ENCODE measurements around the gene PLCD4.

- TF ChIP-seq POLR2AphosphoS5 (IDR thresholded peaks at IDR 0.05) (no peak), CTCF (IDR thresholded peaks at IDR 0.05; ENCODE audit: poor library complexity, severe bottlenecking) (no peak), SMC3 (conservative IDR thresholded peaks at IDR 0.05; ENCODE audit: poor library complexity) (no peak), EP300 (conservative IDR thresholded peaks at IDR 0.05; ENCODE audit: poor library complexity, severe bottlenecking) (no peak), RAD21 (conservative IDR thresholded peaks at IDR 0.05) (no peak), EZH2 (IDR thresholded peaks at IDR 0.05; ENCODE audit: borderline replicate concordance, insufficient read depth, low read length, poor library complexity, severe bottlenecking) (no peak), MXI1 (conservative IDR thresholded peaks at IDR 0.05; ENCODE audit: poor library complexity, severe bottlenecking) (no peak)
- TF ChIP-seq, protein P1, sequence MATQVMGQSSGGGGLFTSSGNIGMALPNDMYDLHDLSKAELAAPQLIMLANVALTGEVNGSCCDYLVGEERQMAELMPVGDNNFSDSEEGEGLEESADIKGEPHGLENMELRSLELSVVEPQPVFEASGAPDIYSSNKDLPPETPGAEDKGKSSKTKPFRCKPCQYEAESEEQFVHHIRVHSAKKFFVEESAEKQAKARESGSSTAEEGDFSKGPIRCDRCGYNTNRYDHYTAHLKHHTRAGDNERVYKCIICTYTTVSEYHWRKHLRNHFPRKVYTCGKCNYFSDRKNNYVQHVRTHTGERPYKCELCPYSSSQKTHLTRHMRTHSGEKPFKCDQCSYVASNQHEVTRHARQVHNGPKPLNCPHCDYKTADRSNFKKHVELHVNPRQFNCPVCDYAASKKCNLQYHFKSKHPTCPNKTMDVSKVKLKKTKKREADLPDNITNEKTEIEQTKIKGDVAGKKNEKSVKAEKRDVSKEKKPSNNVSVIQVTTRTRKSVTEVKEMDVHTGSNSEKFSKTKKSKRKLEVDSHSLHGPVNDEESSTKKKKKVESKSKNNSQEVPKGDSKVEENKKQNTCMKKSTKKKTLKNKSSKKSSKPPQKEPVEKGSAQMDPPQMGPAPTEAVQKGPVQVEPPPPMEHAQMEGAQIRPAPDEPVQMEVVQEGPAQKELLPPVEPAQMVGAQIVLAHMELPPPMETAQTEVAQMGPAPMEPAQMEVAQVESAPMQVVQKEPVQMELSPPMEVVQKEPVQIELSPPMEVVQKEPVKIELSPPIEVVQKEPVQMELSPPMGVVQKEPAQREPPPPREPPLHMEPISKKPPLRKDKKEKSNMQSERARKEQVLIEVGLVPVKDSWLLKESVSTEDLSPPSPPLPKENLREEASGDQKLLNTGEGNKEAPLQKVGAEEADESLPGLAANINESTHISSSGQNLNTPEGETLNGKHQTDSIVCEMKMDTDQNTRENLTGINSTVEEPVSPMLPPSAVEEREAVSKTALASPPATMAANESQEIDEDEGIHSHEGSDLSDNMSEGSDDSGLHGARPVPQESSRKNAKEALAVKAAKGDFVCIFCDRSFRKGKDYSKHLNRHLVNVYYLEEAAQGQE (IDR thresholded peaks at IDR 0.05; ENCODE audit: borderline replicate concordance): no peak
Observed at GRCh38 chr2:218642786-218643185, 35.1 kb downstream of the PLCD4 start.

Measured in neural cell (in vitro differentiated cells).